GM21576 (cell line): ENCODE data around the gene ZEB2.
A peak's percentile ranks its signal among the peaks of the same experiment; 100 is the strongest.

ENCODE experiments used
- ATAC-seq: cut with Tn5 transposase; IDR thresholded peaks from one replicate; pipeline ENCODE4 v1.9.1; 2021; ENCODE audit warnings: mild to moderate bottlenecking, moderate library complexity; ENCODE audit not compliant: unreplicated experiment

Gene ZEB2

DNA sequence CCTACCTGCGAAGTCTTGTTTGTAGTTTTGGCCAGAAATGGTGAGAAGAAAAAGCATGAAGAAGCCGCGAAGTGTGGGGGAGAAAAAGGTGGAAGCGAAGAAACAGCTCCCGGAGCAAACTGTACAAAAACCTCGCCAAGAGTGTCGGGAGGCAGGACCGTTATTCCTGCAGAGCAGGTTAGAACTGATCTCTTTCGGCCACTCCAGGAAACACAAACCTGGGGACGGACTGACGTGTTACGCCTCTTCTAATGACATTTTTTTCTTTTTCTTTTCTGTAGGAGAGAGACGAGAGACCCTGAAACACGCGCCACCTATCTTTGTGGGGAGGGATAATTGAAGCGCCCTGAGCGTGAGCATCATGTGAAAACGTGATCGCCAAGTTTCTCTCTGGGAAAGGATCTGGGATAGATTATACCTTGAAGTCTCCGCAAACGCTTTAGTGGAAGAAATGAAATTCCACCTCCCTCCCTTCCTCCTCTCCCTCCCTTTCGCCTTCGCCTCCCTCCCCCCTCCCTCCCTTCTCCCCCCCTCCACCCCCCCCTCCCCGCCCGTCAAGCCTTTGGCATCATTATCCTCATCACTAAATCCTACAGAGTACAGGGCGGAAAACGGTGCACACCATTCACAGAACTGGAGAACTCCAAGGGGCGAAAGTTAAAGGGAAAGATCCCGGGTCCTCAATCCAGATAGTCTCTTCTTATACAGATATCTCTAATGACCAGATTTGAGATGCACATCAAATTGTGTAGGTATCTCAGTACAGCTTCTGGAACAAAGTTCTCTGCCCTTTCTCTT, at the start of gene ZEB2:
TSS of gene ZEB2 (minus strand) at position 186 of the 798 bp plus-strand sequence. CDS start 2,769 bp downstream, outside the sequence.
- no peak for ATAC-seq

DNA sequence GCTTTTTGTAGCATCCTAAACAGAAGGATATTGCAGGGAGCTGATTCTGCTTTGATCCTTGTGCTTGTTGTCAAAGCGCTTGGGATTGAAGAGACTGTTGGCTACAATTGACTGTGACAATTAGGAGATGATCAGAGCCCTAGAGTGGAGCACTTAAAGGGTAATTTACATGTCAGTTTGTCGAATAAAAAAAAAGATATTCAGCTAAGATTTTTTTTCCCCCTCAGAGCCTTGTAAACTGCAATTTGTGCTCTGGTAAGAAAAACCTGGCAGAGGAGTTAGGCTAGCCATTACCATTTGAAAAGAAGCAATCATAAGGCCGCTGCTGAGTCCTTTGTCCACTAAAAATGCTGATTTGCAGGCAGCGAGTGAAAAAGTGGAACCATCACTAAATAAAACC, 47.8 kb upstream of the ZEB2 start:
- no peak for ATAC-seq

GRCh38 chr2:144566448-144566847, 46.5 kb upstream of the ZEB2 start:
- no peak for ATAC-seq

GRCh38 chr2:144560251-144560650, 40.3 kb upstream of the ZEB2 start:
- ATAC-seq: no peak

- no peak for ATAC-seq
Measured at GRCh38 chr2:144559681-144560080, 39.8 kb upstream of the ZEB2 start.

GRCh38 chr2:144559242-144559641, 39.3 kb upstream of the ZEB2 start:
- ATAC-seq: no peak

- no peak for ATAC-seq
Measured at GRCh38 chr2:144554492-144555210, 34.7 kb upstream of the ZEB2 start.

DNA sequence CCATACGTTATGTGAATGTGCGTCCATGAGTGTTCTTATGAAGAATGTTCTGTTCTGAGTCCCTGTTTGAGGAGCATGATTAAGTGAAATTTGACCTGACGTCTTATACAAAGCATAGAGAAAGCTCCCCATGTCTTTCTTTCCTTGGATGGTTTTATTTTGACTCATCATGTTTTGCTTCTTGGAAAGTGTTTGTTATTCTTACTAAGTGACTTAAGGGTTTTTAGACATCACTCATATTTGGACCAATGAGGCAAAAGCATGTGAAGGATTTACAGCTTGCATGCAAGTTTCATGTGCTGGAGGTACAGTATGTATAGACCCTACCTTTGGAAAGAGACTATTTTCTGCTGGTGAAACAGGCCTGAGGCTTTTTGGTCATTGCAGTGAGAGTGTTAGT, 33.5 kb upstream of the ZEB2 start:
- no peak for ATAC-seq

DNA sequence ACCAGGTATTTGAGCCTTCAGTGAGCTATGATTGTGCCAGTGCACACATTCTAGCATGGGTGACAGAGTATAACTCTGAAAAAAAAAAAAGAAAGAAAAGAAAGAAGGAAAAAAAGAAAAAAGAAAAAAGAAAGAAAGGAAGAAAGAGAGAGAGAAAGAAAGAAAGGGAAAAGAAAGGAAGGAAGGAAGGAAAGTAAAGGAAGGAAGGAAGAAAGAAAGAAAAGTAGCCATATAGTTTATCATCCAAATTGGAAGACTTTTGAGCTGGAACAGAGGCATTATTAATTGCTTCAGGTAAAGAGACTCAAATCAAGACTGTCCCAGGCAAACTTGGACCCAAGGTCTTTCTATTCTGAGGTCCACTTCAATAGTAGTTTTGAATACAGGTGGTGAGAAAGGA, 32.9 kb upstream of the ZEB2 start:
- no peak for ATAC-seq

DNA sequence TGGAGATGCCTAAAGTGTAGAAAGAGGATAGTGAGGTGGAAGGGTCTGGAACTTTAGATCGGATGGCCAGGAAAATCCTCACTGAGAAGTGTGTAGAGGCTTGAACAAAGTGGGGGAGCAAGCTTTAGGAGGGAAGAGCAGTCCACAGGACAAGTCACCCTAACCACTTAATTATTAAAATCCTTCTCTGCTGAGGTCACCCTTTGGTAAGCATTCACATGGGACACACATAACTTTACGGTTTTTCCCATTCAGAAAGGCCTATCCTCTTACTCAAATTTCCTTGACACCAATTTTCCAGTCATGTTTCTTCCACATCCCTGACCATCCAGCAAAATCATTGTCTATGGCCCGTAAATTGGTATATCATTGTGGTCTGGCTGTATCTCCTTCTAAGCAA, 31.0 kb upstream of the ZEB2 start:
- no peak for ATAC-seq

- ATAC-seq: no peak
Measured at GRCh38 chr2:144550084-144550483, 30.2 kb upstream of the ZEB2 start.

DNA sequence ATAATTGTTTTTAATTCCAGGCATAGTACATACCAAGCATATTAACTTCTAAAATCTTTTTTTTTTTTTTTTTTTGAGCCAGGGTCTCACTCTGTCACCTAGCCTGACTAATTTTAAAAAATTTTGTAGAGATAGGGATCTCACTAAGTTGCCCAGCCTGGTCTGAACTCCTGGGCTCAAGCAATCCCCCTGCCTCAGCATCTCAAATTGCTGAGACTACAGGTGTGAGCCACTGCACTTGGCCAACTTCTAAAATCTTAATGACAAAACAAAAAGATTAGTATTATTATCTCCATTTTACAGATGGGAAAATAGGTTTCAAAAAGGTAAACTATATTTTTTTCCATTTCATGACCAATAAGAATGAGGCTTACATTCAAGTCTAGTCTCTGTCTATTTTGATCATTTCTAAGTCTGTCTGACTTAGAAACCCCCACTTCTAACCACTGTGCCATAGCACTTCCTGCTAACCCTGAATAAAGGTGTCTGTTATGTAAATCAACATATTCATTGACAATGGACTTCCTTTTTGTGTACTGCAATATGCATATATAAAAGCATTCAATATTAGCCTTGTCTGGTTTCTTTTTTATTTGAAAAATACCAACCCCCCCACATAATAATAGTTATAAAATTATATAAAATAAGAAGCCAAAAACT, 28.7 kb upstream of the ZEB2 start:
- peak; percentile 81 for ATAC-seq

GRCh38 chr2:144548088-144548487, 28.2 kb upstream of the ZEB2 start:
- ATAC-seq: no peak

GRCh38 chr2:144547494-144547893, 27.6 kb upstream of the ZEB2 start:
- ATAC-seq: no peak

GRCh38 chr2:144546933-144547332, 27.0 kb upstream of the ZEB2 start:
- no peak for ATAC-seq

- no peak for ATAC-seq
Measured at GRCh38 chr2:144545787-144546186, 25.9 kb upstream of the ZEB2 start.

- no peak for ATAC-seq
Measured at GRCh38 chr2:144544053-144544452, 24.1 kb upstream of the ZEB2 start.

GRCh38 chr2:144541396-144541795, 21.5 kb upstream of the ZEB2 start:
- ATAC-seq: no peak

GRCh38 chr2:144539289-144539782, 19.4 kb upstream of the ZEB2 start:
- ATAC-seq: no peak

- ATAC-seq: no peak
Measured at GRCh38 chr2:144535300-144535699, 15.4 kb upstream of the ZEB2 start.

DNA sequence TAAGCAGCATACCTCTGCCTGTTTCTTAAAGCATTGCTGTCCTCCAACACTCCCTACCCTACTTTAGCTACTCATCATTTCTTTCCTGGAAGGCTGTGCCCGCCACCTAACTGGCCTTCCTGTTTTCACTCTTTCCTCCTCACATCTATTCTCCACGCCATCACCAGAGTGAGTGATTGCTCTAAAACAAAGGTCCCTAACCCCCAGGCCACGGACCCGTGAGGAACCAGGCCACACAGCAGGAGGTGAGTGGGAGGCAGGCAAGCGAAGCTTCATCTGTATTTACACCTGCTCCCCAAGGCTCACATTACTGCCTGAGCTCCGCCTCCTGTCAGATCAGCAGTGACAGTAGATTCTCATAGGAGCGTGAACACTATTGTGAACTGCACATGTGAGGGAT, 13.3 kb upstream of the ZEB2 start:
- ATAC-seq: no peak

GRCh38 chr2:144530596-144530995, 10.7 kb upstream of the ZEB2 start:
- no peak for ATAC-seq
